ENCODE results near the gene CHMP1A.
"Not testable (repeated sequence)": the region's sequence is repeated elsewhere in the genome, so short reads cannot be mapped to it uniquely, and the experiment has no call there.

Gene CHMP1A

GRCh38 chr16:89658221-89658879 lies 842 bp upstream of the CHMP1A start:
- DNase-seq (ENCODE audit: low spot score) = no peak

GRCh38 chr16:89656435-89657121 lies 930 bp downstream of the CHMP1A start:
- no peak for DNase-seq (ENCODE audit: low spot score)

- peak; percentile 31 for DNase-seq (ENCODE audit: low spot score)
These were observed 2.4 kb downstream of the CHMP1A start for GRCh38 chr16:89655062-89655643.

- no peak for DNase-seq (ENCODE audit: low spot score)
These were observed 3.7 kb downstream of the CHMP1A start for GRCh38 chr16:89653656-89654295.

GRCh38 chr16:89651584-89651983 lies 5.9 kb downstream of the CHMP1A start:
- no peak for DNase-seq (ENCODE audit: low spot score)

- no peak for DNase-seq (ENCODE audit: low spot score)
These were observed 10.6 kb downstream of the CHMP1A start for GRCh38 chr16:89646906-89647305.

- DNase-seq (ENCODE audit: low spot score) = no peak
These were observed 11.2 kb downstream of the CHMP1A start for GRCh38 chr16:89646270-89646669.

- no peak for DNase-seq (ENCODE audit: low spot score)
These were observed 12.4 kb downstream of the CHMP1A start for GRCh38 chr16:89645122-89645521.

- DNase-seq (ENCODE audit: low spot score) = no peak
These were observed 13.7 kb downstream of the CHMP1A start for GRCh38 chr16:89643769-89644300.

- DNase-seq (ENCODE audit: low spot score) = no peak
These were observed 14.9 kb downstream of the CHMP1A start for GRCh38 chr16:89642574-89642973.

GRCh38 chr16:89641458-89642119 lies 15.9 kb downstream of the CHMP1A start:
- no peak for DNase-seq (ENCODE audit: low spot score)

- DNase-seq (ENCODE audit: low spot score) = no peak
These were observed 18.1 kb downstream of the CHMP1A start for GRCh38 chr16:89639385-89639784.

GRCh38 chr16:89638455-89638854 lies 19.1 kb downstream of the CHMP1A start:
- DNase-seq (ENCODE audit: low spot score) = no peak

GRCh38 chr16:89637379-89637778 lies 20.1 kb downstream of the CHMP1A start:
- no peak for DNase-seq (ENCODE audit: low spot score)

- no peak for DNase-seq (ENCODE audit: low spot score)
These were observed 20.8 kb downstream of the CHMP1A start for GRCh38 chr16:89636663-89637062.

GRCh38 chr16:89634463-89635385 lies 22.8 kb downstream of the CHMP1A start:
- DNase-seq (ENCODE audit: low spot score) = not testable (repeated sequence)

GRCh38 chr16:89633064-89633631 lies 24.4 kb downstream of the CHMP1A start:
- DNase-seq (ENCODE audit: low spot score) = no peak

GRCh38 chr16:89629827-89630610 lies 27.5 kb downstream of the CHMP1A start:
- no peak for DNase-seq (ENCODE audit: low spot score)

- DNase-seq (ENCODE audit: low spot score) = no peak
These were observed 32.4 kb downstream of the CHMP1A start for GRCh38 chr16:89624777-89625761.

All from hematopoietic multipotent progenitor cell treated with erythropoietin and hydrocortisone succinate and interleukin-3 and kit ligand, for 17 days (in vitro differentiated cells).